Cardiac fibroblast (primary cell): ENCODE results near the gene CFDP1.

Source experiments
- DNase-seq, 2 donors: peaks; one replicate each; pipeline versions ENCODE4 v3.0.0 to v3.0.0-alpha.2; 2010; ENCODE audit warnings: low read depth in 2 of 2
- H3K4me3 ChIP-seq, 2 donors: replicated peaks in 1 of 2; 1 replicate in 1 of 2; 2 replicates in 1 of 2; pipeline ENCODE4 v1.5.1; 2011; ENCODE audit warnings: low read depth in 2 of 2, low read length in 2 of 2, mild to moderate bottlenecking in 2 of 2, moderate library complexity in 1 of 2
- TF ChIP-seq, protein P1 (sequence below): IDR thresholded peaks from one replicate; pipeline ENCODE4 v1.5.1; 2011; ENCODE audit warnings: low read depth, mild to moderate bottlenecking, low read length, inconsistent platforms

Gene CFDP1

GRCh38 chr16:75249441-75249840 lies 183.9 kb downstream of the CFDP1 start:
- TF ChIP-seq, protein P1, sequence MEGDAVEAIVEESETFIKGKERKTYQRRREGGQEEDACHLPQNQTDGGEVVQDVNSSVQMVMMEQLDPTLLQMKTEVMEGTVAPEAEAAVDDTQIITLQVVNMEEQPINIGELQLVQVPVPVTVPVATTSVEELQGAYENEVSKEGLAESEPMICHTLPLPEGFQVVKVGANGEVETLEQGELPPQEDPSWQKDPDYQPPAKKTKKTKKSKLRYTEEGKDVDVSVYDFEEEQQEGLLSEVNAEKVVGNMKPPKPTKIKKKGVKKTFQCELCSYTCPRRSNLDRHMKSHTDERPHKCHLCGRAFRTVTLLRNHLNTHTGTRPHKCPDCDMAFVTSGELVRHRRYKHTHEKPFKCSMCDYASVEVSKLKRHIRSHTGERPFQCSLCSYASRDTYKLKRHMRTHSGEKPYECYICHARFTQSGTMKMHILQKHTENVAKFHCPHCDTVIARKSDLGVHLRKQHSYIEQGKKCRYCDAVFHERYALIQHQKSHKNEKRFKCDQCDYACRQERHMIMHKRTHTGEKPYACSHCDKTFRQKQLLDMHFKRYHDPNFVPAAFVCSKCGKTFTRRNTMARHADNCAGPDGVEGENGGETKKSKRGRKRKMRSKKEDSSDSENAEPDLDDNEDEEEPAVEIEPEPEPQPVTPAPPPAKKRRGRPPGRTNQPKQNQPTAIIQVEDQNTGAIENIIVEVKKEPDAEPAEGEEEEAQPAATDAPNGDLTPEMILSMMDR: no peak
- H3K4me3 ChIP-seq: peak overlapping the region; percentile 70 to 79
- DNase-seq: no peak

GRCh38 chr16:75248536-75249380 lies 184.5 kb downstream of the CFDP1 start:
- DNase-seq: no peak
- H3K4me3 ChIP-seq: peak overlapping the region in 1 of 2 donors; percentile 5
- TF ChIP-seq, protein P1: no peak

- TF ChIP-seq, protein P1: no peak
- H3K4me3 ChIP-seq: no peak overlapping the region
- no peak for DNase-seq
These were observed 185.2 kb downstream of the CFDP1 start for GRCh38 chr16:75248142-75248535.

DNA sequence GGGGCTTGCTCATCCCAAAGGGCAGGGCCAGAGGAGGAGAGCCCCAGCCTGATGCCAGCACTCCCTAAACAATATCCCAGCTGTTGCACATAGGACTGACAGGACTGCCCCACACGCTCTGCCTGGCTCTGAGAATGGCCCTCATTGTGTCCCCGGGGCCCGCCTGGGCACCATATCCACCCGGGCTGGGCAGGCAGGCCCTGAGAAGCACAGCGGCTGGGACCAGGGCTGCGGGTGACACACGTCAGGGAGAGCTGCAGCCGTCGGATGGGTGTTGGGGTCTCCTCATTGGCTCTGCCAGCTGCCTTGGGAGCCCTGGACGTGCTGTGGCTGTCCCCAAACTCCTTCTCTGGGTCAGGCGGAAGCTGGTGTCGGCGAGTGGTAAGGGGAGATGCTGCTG lies 186.1 kb downstream of the CFDP1 start:
- TF ChIP-seq, protein P1: no peak
- no peak overlapping the region for H3K4me3 ChIP-seq
- no peak for DNase-seq

GRCh38 chr16:75246504-75247205 lies 186.6 kb downstream of the CFDP1 start:
- TF ChIP-seq, protein P1: no peak
- no peak overlapping the region for H3K4me3 ChIP-seq
- DNase-seq: peak; percentile 55 to 87

DNA sequence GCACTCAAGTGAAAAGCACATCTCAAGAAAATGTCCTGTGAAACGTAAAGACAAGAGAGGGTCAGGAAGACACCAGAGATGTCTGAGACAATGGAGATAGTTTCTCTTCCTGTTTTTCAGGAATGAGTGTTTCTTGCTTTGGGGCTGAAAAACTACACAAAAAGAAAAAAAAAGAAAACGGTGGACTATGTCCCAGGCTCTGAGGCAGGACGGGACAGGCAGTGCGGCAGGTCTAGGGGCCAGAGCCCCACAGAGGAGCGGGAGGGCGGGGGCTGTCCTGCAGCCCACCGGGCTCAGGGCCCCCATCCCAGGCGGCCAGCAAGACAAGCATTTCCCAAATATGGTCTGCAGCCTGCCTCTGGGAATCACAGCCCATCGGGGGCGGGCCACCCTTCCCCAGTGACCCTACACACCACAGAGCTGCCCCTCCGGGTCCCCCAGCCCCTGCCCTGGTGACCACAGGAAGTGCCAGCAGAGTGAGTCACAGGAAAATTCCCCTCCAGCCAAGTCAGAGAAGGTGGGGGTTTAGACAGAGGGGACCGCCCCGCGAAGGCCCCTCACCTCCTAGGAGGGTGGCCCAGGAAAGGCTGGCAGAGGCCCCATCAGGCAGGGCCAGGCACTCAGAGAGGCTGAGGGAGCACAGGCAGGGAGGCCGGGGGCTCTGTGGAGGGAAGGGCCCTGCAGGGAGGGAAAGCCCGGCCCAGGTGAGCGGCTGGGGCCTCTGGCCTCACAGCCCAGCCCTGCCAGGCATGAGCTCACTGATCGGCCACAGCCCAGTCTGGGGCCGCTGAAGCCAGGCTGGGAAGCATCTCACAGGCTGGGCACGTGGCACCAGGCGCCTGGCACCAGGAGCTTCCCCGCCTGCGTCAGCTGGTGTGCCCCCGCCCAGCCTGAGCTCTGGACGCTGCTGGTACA lies 188.2 kb downstream of the CFDP1 start:
- H3K4me3 ChIP-seq: peak overlapping the region; percentile 2 to 14
- DNase-seq: peak; percentile 97 to 98
- TF ChIP-seq, protein P1: no peak
